Measurements from ENCODE around the gene ZDHHC18.
"Not testable (repeated sequence)": the region's sequence is repeated elsewhere in the genome, so short reads cannot be mapped to it uniquely, and the experiment has no call there.

ZDHHC18 gene

DNA sequence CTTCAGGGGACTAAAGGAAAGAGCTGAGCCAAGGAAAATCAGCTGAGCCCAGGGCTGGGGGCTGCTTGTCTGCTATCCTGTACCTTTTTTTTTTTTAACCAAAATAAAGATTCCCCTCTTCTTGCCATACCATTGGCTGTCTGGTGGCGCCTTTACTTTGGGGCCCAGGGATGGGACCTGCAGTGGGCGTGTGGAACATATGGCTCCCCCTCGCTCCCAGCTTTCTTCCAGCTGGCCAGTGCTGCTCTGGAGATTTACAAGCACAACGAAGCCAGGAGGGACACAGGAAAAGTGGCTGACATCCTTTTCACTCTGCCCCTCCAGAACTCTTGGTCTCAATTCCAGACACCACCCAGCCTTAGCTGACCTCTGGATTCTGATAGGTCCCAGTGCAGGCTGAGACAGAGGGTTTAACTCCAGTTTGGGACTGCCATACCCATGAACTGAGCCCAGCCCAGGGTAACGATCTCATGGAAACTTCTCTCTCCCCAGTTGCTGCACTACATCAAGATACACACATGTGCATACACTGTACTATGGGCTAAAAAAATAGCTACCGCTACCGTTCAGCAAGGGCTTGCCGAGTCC, 31.1 kb downstream of the ZDHHC18 start:
- H3K36me3 Mint-ChIP-seq (ENCODE audit: insufficient read depth), result peaks cover 28% of the 10 kb centered on the region
- H3K9me3 Mint-ChIP-seq, result no peaks in the 10 kb centered on the region
- no peak overlapping the region for H3K4me3 Mint-ChIP-seq
- no peaks in the 10 kb centered on the region for H3K27me3 Mint-ChIP-seq
- DNase-seq (ENCODE audit: low spot score in 2 of 2) (no peak), ATAC-seq (replicated peaks; ENCODE audit: extremely low read depth, poor library complexity, severe bottlenecking) (no peak)
- H3K27ac Mint-ChIP-seq (ENCODE audit: low read depth), result no peak overlapping the region
- H3K4me1 Mint-ChIP-seq, result peaks cover 5% of the 10 kb centered on the region

DNA sequence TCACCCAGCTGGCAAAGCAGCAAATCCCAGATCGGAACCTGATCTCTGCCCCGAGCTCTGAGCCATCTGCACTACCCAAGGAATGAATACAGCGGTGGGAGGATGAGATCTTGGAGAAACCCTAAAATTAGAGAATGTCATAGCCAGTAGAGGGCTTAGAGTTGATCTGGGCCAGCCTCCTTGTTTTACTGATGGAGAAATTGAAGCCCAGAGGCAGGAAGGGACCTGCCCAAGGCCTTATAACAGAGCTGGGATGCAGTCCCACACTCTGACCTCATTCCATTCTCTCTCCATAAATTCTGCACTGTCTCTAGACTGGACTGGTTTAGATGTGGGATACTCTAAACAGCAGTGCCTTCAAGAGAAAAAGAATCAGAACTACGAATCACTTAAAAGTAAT, 31.7 kb downstream of the ZDHHC18 start:
- no peak overlapping the region for H3K27ac Mint-ChIP-seq (ENCODE audit: low read depth)
- peaks cover 8% of the 10 kb centered on the region for H3K4me1 Mint-ChIP-seq
- no peak overlapping the region for H3K4me3 Mint-ChIP-seq
- ATAC-seq (replicated peaks; ENCODE audit: extremely low read depth, poor library complexity, severe bottlenecking) (no peak), DNase-seq (ENCODE audit: low spot score in 2 of 2) (no peak)
- no peaks in the 10 kb centered on the region for H3K27me3 Mint-ChIP-seq
- no peaks in the 10 kb centered on the region for H3K9me3 Mint-ChIP-seq
- H3K36me3 Mint-ChIP-seq (ENCODE audit: insufficient read depth), result peaks cover 25% of the 10 kb centered on the region

DNA sequence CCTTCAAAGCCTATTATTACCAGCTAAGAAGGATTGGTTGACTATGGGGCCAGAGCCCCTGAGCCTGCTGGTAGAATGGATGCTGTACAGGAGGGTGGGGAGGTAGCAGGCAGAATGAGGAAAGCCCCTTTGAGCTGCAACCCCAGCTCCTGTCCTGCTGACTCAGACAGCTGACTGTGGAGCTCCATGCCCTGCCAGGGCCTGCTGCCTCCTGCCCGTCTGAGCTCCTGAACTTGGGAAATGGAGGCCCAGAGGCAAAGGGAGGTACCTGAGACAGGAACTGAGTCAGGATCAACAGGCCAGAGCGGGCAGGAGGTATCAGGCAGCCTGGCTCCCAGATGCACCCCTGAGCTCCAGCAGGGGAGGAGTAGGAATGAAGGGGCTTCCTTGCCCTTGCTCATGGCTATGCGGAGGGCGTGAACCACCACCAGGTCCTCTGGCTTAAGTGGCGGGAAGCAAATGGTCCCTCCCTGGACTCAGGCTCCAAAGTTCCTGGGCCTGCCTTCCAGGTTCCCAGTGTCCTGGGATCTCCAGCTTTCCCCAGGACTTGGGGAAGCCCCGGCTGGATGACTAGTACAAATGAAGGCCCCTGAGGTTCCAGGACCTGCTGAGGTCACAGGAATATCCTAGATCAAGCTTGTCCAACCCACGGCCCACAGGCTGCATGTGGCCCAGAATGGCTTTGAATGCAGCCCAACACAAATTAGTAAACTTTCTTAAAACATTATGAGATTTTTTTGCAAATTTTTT, 32.6 kb downstream of the ZDHHC18 start:
- no peak overlapping the region for H3K4me3 Mint-ChIP-seq
- no peak for ATAC-seq (replicated peaks; ENCODE audit: extremely low read depth, poor library complexity, severe bottlenecking)
- no peak for DNase-seq (ENCODE audit: low spot score in 2 of 2)
- H3K27ac Mint-ChIP-seq (ENCODE audit: low read depth), result no peak overlapping the region
- peaks cover 17% of the 10 kb centered on the region for H3K4me1 Mint-ChIP-seq
- H3K9me3 Mint-ChIP-seq, result no peaks in the 10 kb centered on the region
- peaks cover 22% of the 10 kb centered on the region for H3K36me3 Mint-ChIP-seq (ENCODE audit: insufficient read depth)
- no peaks in the 10 kb centered on the region for H3K27me3 Mint-ChIP-seq

DNA sequence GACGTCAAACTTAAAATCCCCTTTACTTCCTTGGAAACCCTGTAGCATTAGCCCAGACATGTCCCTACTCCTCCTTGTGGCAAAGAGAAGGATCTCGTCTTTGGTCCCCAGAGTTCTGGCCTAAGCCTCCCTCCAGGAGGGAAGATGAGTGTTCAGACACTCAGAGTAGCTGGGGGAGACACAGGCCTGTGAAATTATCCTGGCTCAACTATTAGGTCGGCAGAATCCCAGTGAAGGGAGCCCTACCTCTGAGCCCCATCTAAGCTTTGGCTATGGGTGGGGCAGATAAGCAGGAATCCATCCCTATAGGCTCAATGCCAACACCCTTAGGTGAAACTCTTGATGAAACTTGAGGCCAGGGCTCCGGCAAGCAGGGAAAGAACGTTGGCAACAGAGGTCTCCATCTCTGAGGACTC, 34.8 kb downstream of the ZDHHC18 start:
- H3K36me3 Mint-ChIP-seq (ENCODE audit: insufficient read depth), result peaks cover 14% of the 10 kb centered on the region
- no peaks in the 10 kb centered on the region for H3K27me3 Mint-ChIP-seq
- H3K4me3 Mint-ChIP-seq, result no peak overlapping the region
- ATAC-seq (replicated peaks; ENCODE audit: extremely low read depth, poor library complexity, severe bottlenecking) (no peak), DNase-seq (ENCODE audit: low spot score in 2 of 2) (no peak)
- H3K9me3 Mint-ChIP-seq, result no peaks in the 10 kb centered on the region
- H3K4me1 Mint-ChIP-seq, result peaks cover 25% of the 10 kb centered on the region
- no peak overlapping the region for H3K27ac Mint-ChIP-seq (ENCODE audit: low read depth)

DNA sequence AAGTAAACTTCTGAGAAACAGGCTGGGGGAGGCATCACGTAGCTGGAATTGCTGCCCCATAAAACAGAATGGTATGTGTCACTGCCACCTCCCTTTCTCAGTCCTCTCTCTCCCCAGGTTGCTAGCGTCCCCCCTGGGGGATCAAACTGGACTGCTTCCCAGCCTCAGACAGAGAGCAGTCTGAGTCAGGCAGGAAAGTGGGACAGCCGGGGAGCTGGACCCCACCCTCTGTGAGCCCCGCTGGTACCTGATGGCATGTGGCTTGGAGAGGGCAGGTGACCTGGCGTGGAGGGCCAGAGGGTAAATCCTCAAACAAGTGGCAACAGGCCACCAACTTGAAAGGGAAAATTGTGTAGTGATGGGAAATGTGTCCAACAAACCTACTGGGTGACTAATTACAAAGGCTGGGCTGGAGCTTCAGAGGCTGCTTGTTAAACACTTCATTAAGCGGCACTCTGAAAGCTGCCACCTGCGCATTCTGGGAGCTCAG, 35.4 kb downstream of the ZDHHC18 start:
- DNase-seq (ENCODE audit: low spot score in 2 of 2) (no peak), ATAC-seq (replicated peaks; ENCODE audit: extremely low read depth, poor library complexity, severe bottlenecking) (no peak)
- no peaks in the 10 kb centered on the region for H3K9me3 Mint-ChIP-seq
- H3K4me1 Mint-ChIP-seq, result peaks cover 25% of the 10 kb centered on the region
- no peaks in the 10 kb centered on the region for H3K27me3 Mint-ChIP-seq
- no peak overlapping the region for H3K27ac Mint-ChIP-seq (ENCODE audit: low read depth)
- no peak overlapping the region for H3K4me3 Mint-ChIP-seq
- peaks cover 14% of the 10 kb centered on the region for H3K36me3 Mint-ChIP-seq (ENCODE audit: insufficient read depth)

DNA sequence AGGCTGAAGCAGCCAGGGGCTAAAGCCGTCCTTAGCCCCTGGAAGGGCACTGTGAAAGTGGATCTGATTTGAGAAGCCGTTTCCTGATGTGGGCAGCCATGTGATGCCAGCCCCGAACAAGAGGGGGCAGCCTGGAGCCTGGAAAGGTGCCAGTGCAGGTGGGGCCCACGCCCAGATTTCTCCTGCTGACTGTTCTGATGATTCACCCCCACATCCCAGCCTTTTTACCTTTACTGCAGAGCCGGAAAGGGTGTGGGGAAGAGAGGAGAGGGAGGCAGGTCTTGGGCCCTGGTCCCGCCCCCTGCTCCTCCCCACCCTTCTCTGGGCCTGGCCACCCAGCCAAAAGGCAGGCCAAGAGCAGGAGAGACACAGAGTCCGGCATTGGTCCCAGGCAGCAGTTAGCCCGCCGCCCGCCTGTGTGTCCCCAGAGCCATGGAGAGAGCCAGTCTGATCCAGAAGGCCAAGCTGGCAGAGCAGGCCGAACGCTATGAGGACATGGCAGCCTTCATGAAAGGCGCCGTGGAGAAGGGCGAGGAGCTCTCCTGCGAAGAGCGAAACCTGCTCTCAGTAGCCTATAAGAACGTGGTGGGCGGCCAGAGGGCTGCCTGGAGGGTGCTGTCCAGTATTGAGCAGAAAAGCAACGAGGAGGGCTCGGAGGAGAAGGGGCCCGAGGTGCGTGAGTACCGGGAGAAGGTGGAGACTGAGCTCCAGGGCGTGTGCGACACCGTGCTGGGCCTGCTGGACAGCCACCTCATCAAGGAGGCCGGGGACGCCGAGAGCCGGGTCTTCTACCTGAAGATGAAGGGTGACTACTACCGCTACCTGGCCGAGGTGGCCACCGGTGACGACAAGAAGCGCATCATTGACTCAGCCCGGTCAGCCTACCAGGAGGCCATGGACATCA, 36.5 kb downstream of the ZDHHC18 start, which contains the start of gene SFN:
TSS of gene SFN (plus strand) at position 369 of the 904 bp plus-strand sequence. CDS start at position 433, 64 bp downstream.
- peak within 1 kb of the TSS; percentile 80 for H3K27ac Mint-ChIP-seq (ENCODE audit: low read depth)
- H3K9me3 Mint-ChIP-seq, result no peaks in the 10 kb centered on the region
- no peak for ATAC-seq (replicated peaks; ENCODE audit: extremely low read depth, poor library complexity, severe bottlenecking)

DNA sequence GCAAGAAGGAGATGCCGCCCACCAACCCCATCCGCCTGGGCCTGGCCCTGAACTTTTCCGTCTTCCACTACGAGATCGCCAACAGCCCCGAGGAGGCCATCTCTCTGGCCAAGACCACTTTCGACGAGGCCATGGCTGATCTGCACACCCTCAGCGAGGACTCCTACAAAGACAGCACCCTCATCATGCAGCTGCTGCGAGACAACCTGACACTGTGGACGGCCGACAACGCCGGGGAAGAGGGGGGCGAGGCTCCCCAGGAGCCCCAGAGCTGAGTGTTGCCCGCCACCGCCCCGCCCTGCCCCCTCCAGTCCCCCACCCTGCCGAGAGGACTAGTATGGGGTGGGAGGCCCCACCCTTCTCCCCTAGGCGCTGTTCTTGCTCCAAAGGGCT, 37.2 kb downstream of the ZDHHC18 start:
- no peaks in the 10 kb centered on the region for H3K9me3 Mint-ChIP-seq
- peak overlapping the region; percentile 89 for H3K4me3 Mint-ChIP-seq
- H3K27me3 Mint-ChIP-seq, result no peaks in the 10 kb centered on the region
- no peak for DNase-seq (ENCODE audit: low spot score in 2 of 2)
- no peak overlapping the region for H3K27ac Mint-ChIP-seq (ENCODE audit: low read depth)
- H3K4me1 Mint-ChIP-seq, result peaks cover 25% of the 10 kb centered on the region
- peaks cover 14% of the 10 kb centered on the region for H3K36me3 Mint-ChIP-seq (ENCODE audit: insufficient read depth)
- no peak for ATAC-seq (replicated peaks; ENCODE audit: extremely low read depth, poor library complexity, severe bottlenecking)

More for the DNA sequence above, 36.5 kb downstream of the ZDHHC18 start, which contains the start of gene SFN:
- Mint-ChIP-seq H3K36me3 (ENCODE audit: insufficient read depth) (peaks cover 12% of the 10 kb centered on the region), H3K27me3 (no peaks in the 10 kb centered on the region), H3K4me3 (peak within 1 kb of the TSS; percentile 89), H3K4me1 (peaks cover 25% of the 10 kb centered on the region)
- DNase-seq (ENCODE audit: low spot score in 2 of 2), result no peak

DNA sequence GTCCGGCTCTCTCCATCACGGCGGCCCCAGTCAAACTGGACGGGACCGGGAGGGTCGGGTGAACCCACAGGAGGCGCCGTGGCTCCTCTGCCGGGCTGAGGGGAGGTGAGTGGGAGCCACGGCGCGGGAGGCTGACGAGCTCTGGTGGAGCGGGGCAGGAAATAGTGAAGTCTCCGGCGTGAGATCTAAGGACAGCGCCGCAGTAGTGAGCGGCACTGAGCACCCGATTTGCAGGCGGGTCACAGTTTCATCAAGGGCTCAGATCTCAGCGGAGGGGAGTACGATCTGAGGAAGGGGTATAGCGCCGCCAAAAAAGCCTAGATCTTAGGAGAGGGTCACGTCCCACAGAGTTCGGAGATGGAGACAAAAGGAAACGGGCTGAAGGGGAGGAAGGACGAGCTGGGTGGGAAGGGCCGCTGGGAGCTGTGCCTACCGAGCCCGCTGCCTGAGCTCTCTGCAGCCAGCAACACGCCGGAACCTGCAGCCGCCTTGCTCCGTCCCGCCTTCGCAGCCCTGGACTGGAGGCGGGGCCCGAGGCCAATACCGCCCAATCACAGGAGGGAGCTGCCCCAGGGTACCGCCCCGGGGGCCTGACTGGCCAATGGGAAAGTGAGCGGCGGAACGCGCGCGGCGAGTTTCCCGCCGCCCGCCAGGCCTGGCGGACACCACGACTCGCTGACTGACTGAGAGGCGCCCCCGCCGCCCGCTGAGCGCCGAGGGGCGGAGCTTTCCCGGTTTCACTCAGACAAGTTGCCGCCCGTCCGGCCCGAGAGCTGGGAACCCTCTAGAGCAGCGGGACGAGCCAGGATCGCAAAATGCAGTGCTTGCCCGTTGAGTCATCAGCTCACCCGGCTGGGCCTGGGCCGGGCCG, 38.4 kb downstream of the ZDHHC18 start:
- no peaks in the 10 kb centered on the region for H3K9me3 Mint-ChIP-seq
- H3K4me1 Mint-ChIP-seq, result peaks cover 25% of the 10 kb centered on the region
- ATAC-seq (replicated peaks; ENCODE audit: extremely low read depth, poor library complexity, severe bottlenecking) (peak; percentile 97), DNase-seq (ENCODE audit: low spot score in 2 of 2) (peak; percentile 87 to 91)
- no peaks in the 10 kb centered on the region for H3K27me3 Mint-ChIP-seq
- peak overlapping the region; percentile 80 for H3K27ac Mint-ChIP-seq (ENCODE audit: low read depth)
- peaks cover 10% of the 10 kb centered on the region for H3K36me3 Mint-ChIP-seq (ENCODE audit: insufficient read depth)
- peak overlapping the region; percentile 89 for H3K4me3 Mint-ChIP-seq

DNA sequence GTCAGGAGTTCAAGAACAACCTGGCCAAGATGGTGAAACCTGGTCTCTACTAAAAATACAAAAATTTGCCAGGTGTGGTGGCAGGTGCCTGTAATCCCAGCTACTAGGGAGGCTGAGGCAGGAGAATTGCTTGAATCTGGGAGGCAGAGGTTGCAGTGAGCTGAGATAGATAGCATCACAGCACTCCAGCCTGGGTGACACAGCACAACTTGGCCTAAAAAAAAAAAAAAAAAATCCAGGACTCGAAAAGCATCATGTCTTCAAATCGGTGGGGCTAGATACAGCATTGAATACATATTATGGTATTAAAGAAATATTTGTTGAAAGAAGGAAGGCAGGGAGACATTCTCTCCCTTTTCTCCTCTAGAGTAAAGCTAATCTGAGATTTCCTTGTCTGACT, 46.6 kb downstream of the ZDHHC18 start:
- not testable (repeated sequence) for H3K36me3 Mint-ChIP-seq (ENCODE audit: insufficient read depth); ATAC-seq (replicated peaks; ENCODE audit: extremely low read depth, poor library complexity, severe bottlenecking); H3K9me3 Mint-ChIP-seq; H3K4me1 Mint-ChIP-seq; DNase-seq (ENCODE audit: low spot score in 2 of 2); H3K27ac Mint-ChIP-seq (ENCODE audit: low read depth); H3K4me3 Mint-ChIP-seq; H3K27me3 Mint-ChIP-seq

DNA sequence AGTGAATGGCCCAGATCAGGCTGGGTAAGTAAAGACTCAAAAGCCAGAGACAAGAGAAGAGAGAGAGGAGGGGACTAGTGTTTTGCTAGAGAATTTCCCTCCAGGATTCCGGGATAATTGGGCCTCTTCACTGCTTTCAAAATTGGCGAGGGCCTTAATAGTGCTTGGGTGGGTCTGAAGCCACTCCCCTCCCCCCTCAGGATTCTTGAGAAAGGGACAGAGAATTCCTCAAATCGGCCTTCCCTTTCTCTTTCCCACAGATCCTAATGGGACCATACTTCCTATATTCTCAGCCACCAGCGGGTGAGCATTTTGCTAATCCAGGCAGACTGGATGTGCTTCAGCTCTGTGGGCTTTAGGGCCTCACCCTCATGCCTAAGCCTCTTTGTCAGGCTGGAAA, 48.4 kb downstream of the ZDHHC18 start:
- Mint-ChIP-seq H3K27me3 (no peaks in the 10 kb centered on the region), H3K9me3 (no peaks in the 10 kb centered on the region), H3K4me3 (no peak overlapping the region), H3K36me3 (ENCODE audit: insufficient read depth) (peaks cover 8% of the 10 kb centered on the region), H3K4me1 (no peaks in the 10 kb centered on the region), H3K27ac (ENCODE audit: low read depth) (no peak overlapping the region)
- no peak for ATAC-seq (replicated peaks; ENCODE audit: extremely low read depth, poor library complexity, severe bottlenecking)
- no peak for DNase-seq (ENCODE audit: low spot score in 2 of 2)

DNA sequence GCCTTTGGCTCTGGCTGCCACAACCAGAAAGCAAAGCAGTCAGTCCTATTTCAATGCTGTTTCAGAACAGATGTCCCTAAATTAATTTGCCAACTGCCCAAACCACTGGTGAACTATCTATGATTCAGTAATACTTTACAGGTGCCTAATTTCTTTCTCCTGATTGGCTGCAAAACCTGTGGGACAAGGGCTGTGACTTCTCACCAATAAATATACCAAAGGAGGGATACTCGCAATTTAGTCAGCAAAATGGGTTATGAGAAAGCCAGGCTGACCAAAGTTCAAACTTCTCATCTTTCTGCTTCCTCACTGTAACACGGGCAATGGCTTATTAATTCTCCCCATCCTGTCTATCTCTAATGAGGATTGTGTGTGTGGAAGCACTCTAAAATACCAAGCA, 50.8 kb downstream of the ZDHHC18 start:
- ATAC-seq (replicated peaks; ENCODE audit: extremely low read depth, poor library complexity, severe bottlenecking) (no peak), DNase-seq (ENCODE audit: low spot score in 2 of 2) (no peak)
- Mint-ChIP-seq H3K4me3 (no peak overlapping the region), H3K27ac (ENCODE audit: low read depth) (no peak overlapping the region), H3K4me1 (no peaks in the 10 kb centered on the region), H3K27me3 (no peaks in the 10 kb centered on the region), H3K36me3 (ENCODE audit: insufficient read depth) (peaks cover 24% of the 10 kb centered on the region), H3K9me3 (no peaks in the 10 kb centered on the region)

DNA sequence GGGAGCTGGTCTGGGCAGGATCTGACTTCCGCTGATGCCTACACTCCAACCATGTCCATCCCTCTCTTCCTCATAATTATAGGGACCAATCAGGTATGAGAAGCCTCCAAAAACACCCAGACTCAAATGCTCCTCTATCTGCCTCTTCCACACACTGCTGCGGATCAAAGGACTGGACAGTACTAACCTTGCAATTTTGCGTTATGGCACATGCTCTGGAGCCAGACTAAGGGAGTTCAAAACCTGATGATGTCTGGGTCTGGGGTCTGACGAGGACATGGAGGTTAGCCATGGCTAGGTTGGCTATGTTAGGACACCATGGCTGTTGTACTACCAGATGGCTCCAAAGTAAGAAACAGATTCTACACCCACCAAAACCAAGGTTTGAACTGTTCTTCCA, 53.3 kb downstream of the ZDHHC18 start:
- DNase-seq (ENCODE audit: low spot score in 2 of 2) (no peak), ATAC-seq (replicated peaks; ENCODE audit: extremely low read depth, poor library complexity, severe bottlenecking) (no peak)
- peaks cover 8% of the 10 kb centered on the region for H3K4me1 Mint-ChIP-seq
- no peaks in the 10 kb centered on the region for H3K27me3 Mint-ChIP-seq
- H3K9me3 Mint-ChIP-seq, result no peaks in the 10 kb centered on the region
- peaks cover 43% of the 10 kb centered on the region for H3K36me3 Mint-ChIP-seq (ENCODE audit: insufficient read depth)
- no peak overlapping the region for H3K27ac Mint-ChIP-seq (ENCODE audit: low read depth)
- H3K4me3 Mint-ChIP-seq, result no peak overlapping the region

All from central memory CD8-positive, alpha-beta T cell (primary cell).